OCI-LY3 (cell line): ENCODE data around the gene YTHDF2.

Source experiments
- CTCF ChIP-seq: fragments of 200-600, 300-600 bp; sonication (generic); IDR thresholded peaks from 2 replicates; pipeline ENCODE4 v1.5.1; 2014; ENCODE audit warnings: antibody characterized with exemption, low read length, low read depth
- EZH2phosphoT487 ChIP-seq: fragments of 200-600 bp; shearing (Covaris generic); IDR thresholded peaks from 2 replicates; pipeline ENCODE4 v1.6.1; 2018; ENCODE audit warnings: antibody characterized with exemption, mixed run types, low read depth

- TF ChIP-seq CTCF: no peak
- TF ChIP-seq EZH2phosphoT487: no peak
Observed at GRCh38 chr1:28720376-28720775, 16.4 kb upstream of the YTHDF2 start.
